OCI-LY7 (cell line): ENCODE measurements around the gene CHST5.

ENCODE experiments used
- CTCF ChIP-seq: fragments of 200-600 bp; sonication (generic); conservative IDR thresholded peaks from 2 replicates; pipeline ENCODE4 v1.5.1; 2014; ENCODE audit warnings: mild to moderate bottlenecking, antibody characterized with exemption, low read length, moderate library complexity, mixed read lengths
- EZH2phosphoT487 ChIP-seq: fragments of 200-600 bp; sonication (generic); IDR thresholded peaks from 2 replicates; pipeline ENCODE4 v1.6.1; 2018; ENCODE audit warnings: low read depth, borderline replicate concordance, mild to moderate bottlenecking, mixed run types, antibody characterized with exemption, low read length, moderate library complexity, mixed read lengths

GRCh38 chr16:75535211-75535843 lies 581 bp downstream of the CHST5 start:
- TF ChIP-seq CTCF (no peak), EZH2phosphoT487 (no peak)
